ENCODE results near the gene YTHDC2.

YTHDC2 gene

DNA sequence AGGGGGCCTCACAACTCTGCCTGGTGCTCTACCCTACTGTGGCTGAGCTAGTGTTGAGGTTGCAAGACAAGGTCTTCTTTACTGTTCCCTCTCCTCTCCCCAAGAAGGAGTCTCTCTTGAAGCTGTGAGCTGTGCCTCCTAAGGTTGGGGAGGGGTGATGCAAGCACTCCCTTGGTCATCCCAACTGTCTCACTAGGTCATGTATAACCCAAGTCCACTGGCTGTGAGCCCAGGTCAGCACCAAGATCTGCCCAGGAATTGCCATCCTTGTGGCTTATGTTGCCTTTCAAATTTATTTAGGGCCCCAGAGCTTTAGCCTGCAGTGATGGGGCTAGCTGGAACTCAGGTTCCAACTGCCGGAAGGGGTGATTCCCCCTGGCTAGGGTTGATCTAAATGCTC lies 10.3 kb upstream of the YTHDC2 start:
- TF ChIP-seq SIN3A (IDR thresholded peaks at IDR 0.05; ENCODE audit: borderline replicate concordance, insufficient read depth, low read length) (no peak), FOXP2 (optimal IDR thresholded peaks at IDR 0.05; ENCODE audit: borderline replicate concordance, extremely low read depth, extremely low read length, insufficient read depth) (no peak), POLR2AphosphoS5 (IDR thresholded peaks at IDR 0.05; ENCODE audit: low read depth, low read length) (no peak), TAF1 (IDR thresholded peaks at IDR 0.05; ENCODE audit: borderline replicate concordance, insufficient read depth, low read length) (no peak), REST (IDR thresholded peaks at IDR 0.05; ENCODE audit: insufficient read depth in 1 of 2, low read depth in 2 of 2, low read length in 2 of 2) (no peak)

- TF ChIP-seq SIN3A (IDR thresholded peaks at IDR 0.05; ENCODE audit: borderline replicate concordance, insufficient read depth, low read length), result no peak
- TF ChIP-seq REST (IDR thresholded peaks at IDR 0.05; ENCODE audit: insufficient read depth in 1 of 2, low read depth in 2 of 2, low read length in 2 of 2), result no peak
- TF ChIP-seq POLR2AphosphoS5 (IDR thresholded peaks at IDR 0.05; ENCODE audit: low read depth, low read length), result no peak
- no peak for TF ChIP-seq FOXP2 (optimal IDR thresholded peaks at IDR 0.05; ENCODE audit: borderline replicate concordance, extremely low read depth, extremely low read length, insufficient read depth)
- no peak for TF ChIP-seq TAF1 (IDR thresholded peaks at IDR 0.05; ENCODE audit: borderline replicate concordance, insufficient read depth, low read length)
These were observed 8.3 kb upstream of the YTHDC2 start for GRCh38 chr5:113505181-113505580.

DNA sequence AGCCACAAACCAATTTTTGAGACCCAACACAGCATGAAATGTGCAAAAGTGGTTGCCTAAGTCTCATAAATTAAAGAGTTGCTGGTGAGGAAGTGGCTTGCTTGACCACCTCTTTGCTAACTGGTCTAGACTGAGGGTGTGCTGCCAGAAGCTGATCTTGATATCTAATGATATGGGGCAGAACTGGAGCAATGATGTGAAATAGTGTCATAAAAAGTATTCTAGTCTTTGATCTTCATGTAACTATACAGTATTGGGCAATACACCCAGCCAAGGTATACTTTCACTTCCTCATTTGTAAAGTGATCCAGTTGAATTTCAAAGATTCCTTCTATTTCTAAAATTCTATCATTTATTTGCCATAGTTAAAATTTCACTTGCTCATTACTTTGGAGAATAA lies 5.9 kb upstream of the YTHDC2 start:
- TF ChIP-seq REST (IDR thresholded peaks at IDR 0.05; ENCODE audit: insufficient read depth in 1 of 2, low read depth in 2 of 2, low read length in 2 of 2) (no peak), FOXP2 (optimal IDR thresholded peaks at IDR 0.05; ENCODE audit: borderline replicate concordance, extremely low read depth, extremely low read length, insufficient read depth) (no peak), TAF1 (IDR thresholded peaks at IDR 0.05; ENCODE audit: borderline replicate concordance, insufficient read depth, low read length) (no peak), POLR2AphosphoS5 (IDR thresholded peaks at IDR 0.05; ENCODE audit: low read depth, low read length) (no peak), SIN3A (IDR thresholded peaks at IDR 0.05; ENCODE audit: borderline replicate concordance, insufficient read depth, low read length) (no peak)

- no peak for TF ChIP-seq FOXP2 (optimal IDR thresholded peaks at IDR 0.05; ENCODE audit: borderline replicate concordance, extremely low read depth, extremely low read length, insufficient read depth)
- no peak for TF ChIP-seq POLR2AphosphoS5 (IDR thresholded peaks at IDR 0.05; ENCODE audit: low read depth, low read length)
- no peak for TF ChIP-seq REST (IDR thresholded peaks at IDR 0.05; ENCODE audit: insufficient read depth in 1 of 2, low read depth in 2 of 2, low read length in 2 of 2)
- TF ChIP-seq SIN3A (IDR thresholded peaks at IDR 0.05; ENCODE audit: borderline replicate concordance, insufficient read depth, low read length), result no peak
- no peak for TF ChIP-seq TAF1 (IDR thresholded peaks at IDR 0.05; ENCODE audit: borderline replicate concordance, insufficient read depth, low read length)
These were observed 4.7 kb upstream of the YTHDC2 start for GRCh38 chr5:113508756-113509155.
